Activated CD8-positive, alpha-beta T cell treated with anti-CD3 and anti-CD28 coated beads for 36 hours (primary cell): ENCODE measurements around the gene SMURF2. TPM values are rescaled to one million over a fixed set of nuclear protein-coding genes. Genes with fewer than 3 reads are reported as not detected.

ENCODE experiments used
- ATAC-seq: fragments of 200-7000 bp; cut with Tn5 transposase; one replicate; pipeline ENCODE4 v1.10.0; 2021; ENCODE audit warnings: mild to moderate bottlenecking, moderate library complexity
- CTCF ChIA-PET: fragments of 350-600 bp; sonication (Branson Sonifier 250); formaldehyde crosslinking; loops from one replicate; lab custom pipeline; 2021; ENCODE audit warnings: antibody characterized with exemption; lab: Charles Lee
- POLR2A ChIA-PET: fragments of 350-600 bp; sonication (Branson Sonifier 250); formaldehyde crosslinking; loops from one replicate; lab custom pipeline; 2021; ENCODE audit warnings: antibody characterized with exemption; lab: Charles Lee
- DNase-seq: peaks from one replicate; pipeline ENCODE4 v3.0.0-alpha.2; 2020
- H3K27ac Mint-ChIP-seq: one replicate; pipeline ENCODE4 v1.8.0; 2021; ENCODE audit warnings: mild to moderate bottlenecking, mixed read lengths
- H3K27me3 Mint-ChIP-seq: one replicate; pipeline ENCODE4 v1.8.0; 2021; ENCODE audit warnings: mixed read lengths
- H3K36me3 Mint-ChIP-seq: one replicate; pipeline ENCODE4 v1.8.0; 2021; ENCODE audit warnings: low read depth, mixed read lengths
- H3K4me1 Mint-ChIP-seq: one replicate; pipeline ENCODE4 v1.8.0; 2021; ENCODE audit warnings: low read depth, mixed read lengths
- H3K4me3 Mint-ChIP-seq: one replicate; pipeline ENCODE4 v1.8.0; 2021; ENCODE audit warnings: mild to moderate bottlenecking, moderate library complexity, mixed read lengths
- H3K9me3 Mint-ChIP-seq: one replicate; pipeline ENCODE4 v1.8.0; 2021; ENCODE audit warnings: mixed read lengths
- CTCF ChIP-seq: fragments of 200-600 bp; IDR thresholded peaks from one replicate; pipeline ENCODE4 v1.8.0; 2022; ENCODE audit warnings: antibody characterized with exemption, mild to moderate bottlenecking
- intact Hi-C: fragments of 100-400 bp; cut with micrococcal nuclease; formaldehyde crosslinking; loops from one replicate; pipeline ENCODE4 v1.10.0; 2022
- total RNA-seq, 2 experiments: library from RNA; stranded (reverse); gene quantifications; one replicate each; pipeline ENCODE4 v1.2.3, GENCODE V29; 2021

The SMURF2 gene
- total RNA-seq, 2 experiments from 2014 or later, result 13.8 to 13.9 TPM

GRCh38 chr17:64658931-64659330 lies 3.2 kb downstream of the SMURF2 start:
- no peak for DNase-seq
- H3K27ac Mint-ChIP-seq, result no peak overlapping the region

GRCh38 chr17:64657610-64658125 lies 4.4 kb downstream of the SMURF2 start:
- ATAC-seq, result no peak
- TF ChIP-seq CTCF, result no peak
- DNase-seq, result no peak
- ChIA-PET CTCF (interaction anchor here (0.7 to 2.3 kb wide), 4 partner anchors 8 to 238 kb away, joined by 3 to 11 read pairs (median 3); no protein-coding TSS in a partner anchor), POLR2A (interaction anchor here (0.8 to 2.0 kb wide), 3 partner anchors 25 to 161 kb away, joined by 3 to 9 read pairs (median 3); partner anchors contain the start of genes CEP95, DDX5 and POLG2)
- H3K9me3 Mint-ChIP-seq, result peaks cover 2% of the 10 kb centered on the region
- peak overlapping the region; percentile 71 for H3K27ac Mint-ChIP-seq
- H3K4me3 Mint-ChIP-seq, result peak overlapping the region; percentile 53
- intact Hi-C loops, result loop anchor here (5.0 kb wide), 1 partner anchor 150 kb away; the partner anchor contains the start of genes CEP95 and DDX5
- H3K27me3 Mint-ChIP-seq, result no peaks in the 10 kb centered on the region
- H3K4me1 Mint-ChIP-seq, result peaks cover 46% of the 10 kb centered on the region
- H3K36me3 Mint-ChIP-seq, result peaks cover 17% of the 10 kb centered on the region

More at GRCh38 chr17:64658931-64659330, 3.2 kb downstream of the SMURF2 start:
- Mint-ChIP-seq H3K36me3 (peaks cover 12% of the 10 kb centered on the region), H3K4me3 (peak overlapping the region; percentile 2), H3K4me1 (peaks cover 36% of the 10 kb centered on the region), H3K27me3 (no peaks in the 10 kb centered on the region), H3K9me3 (peaks cover 2% of the 10 kb centered on the region)
- intact Hi-C loops, result loop anchor here (5.0 kb wide), 1 partner anchor 152 kb away; the partner anchor contains the start of genes CEP95 and DDX5
- TF ChIP-seq CTCF, result no peak
- ATAC-seq, result no peak
- CTCF ChIA-PET, result interaction anchor here (2.3 kb wide), 1 partner anchor 10 kb away, joined by 11 read pairs; no protein-coding TSS in a partner anchor
- POLR2A ChIA-PET, result interaction anchor here (2.0 kb wide), 1 partner anchor 153 kb away, joined by 9 read pairs; the partner anchor contains the start of genes CEP95 and DDX5

GRCh38 chr17:64655704-64656103 lies 6.4 kb downstream of the SMURF2 start:
- Mint-ChIP-seq H3K36me3 (peaks cover 16% of the 10 kb centered on the region), H3K27ac (no peak overlapping the region), H3K4me1 (peaks cover 51% of the 10 kb centered on the region), H3K9me3 (peaks cover 2% of the 10 kb centered on the region), H3K4me3 (no peak overlapping the region), H3K27me3 (no peaks in the 10 kb centered on the region)
- CTCF ChIA-PET, result interaction anchor here (1.0 to 2.6 kb wide), 2 partner anchors 158 to 236 kb away, joined by 3 to 11 read pairs; no protein-coding TSS in a partner anchor
- intact Hi-C loops, result loop anchor here (5.0 kb wide), 1 partner anchor 148 kb away; the partner anchor contains the start of genes CEP95 and DDX5
- POLR2A ChIA-PET, result interaction anchor here (0.6 to 1.0 kb wide), 3 partner anchors 17 to 151 kb away, joined by 3 to 4 read pairs (median 3); no protein-coding TSS in a partner anchor
- ATAC-seq (no peak), DNase-seq (no peak)
- TF ChIP-seq CTCF, result no peak

GRCh38 chr17:64653985-64654355 lies 8.1 kb downstream of the SMURF2 start:
- Mint-ChIP-seq H3K27me3 (no peaks in the 10 kb centered on the region), H3K4me1 (peaks cover 46% of the 10 kb centered on the region), H3K36me3 (peaks cover 16% of the 10 kb centered on the region), H3K4me3 (peak overlapping the region; percentile 45), H3K9me3 (peaks cover 2% of the 10 kb centered on the region), H3K27ac (peak overlapping the region; percentile 77)
- ATAC-seq (no peak), DNase-seq (no peak)
- POLR2A ChIA-PET, result interaction anchor here (1.4 kb wide), 1 partner anchor 149 kb away, joined by 3 read pairs; no protein-coding TSS in a partner anchor
- CTCF ChIA-PET, result interaction anchor here (1.0 to 1.5 kb wide), 2 partner anchors 82 to 234 kb away, joined by 3 to 4 read pairs; no protein-coding TSS in a partner anchor
- intact Hi-C loops, result no loop called here
- TF ChIP-seq CTCF, result no peak
